Parathyroid adenoma (tissue), 2 donors: ENCODE results near the gene EVC.

Source experiments
- H2AFZ ChIP-seq: fragments of 300-600 bp; sonication (generic); one replicate; pipeline ENCODE4 v1.7.0; 2017; ENCODE audit warnings: antibody characterized with exemption, mild to moderate bottlenecking
- H3K27ac ChIP-seq: fragments of 300-600 bp; sonication (generic); one replicate; pipeline ENCODE4 v1.7.0; 2017
- H3K27me3 ChIP-seq: fragments of 300-600 bp; sonication (generic); one replicate; pipeline ENCODE4 v1.7.0; 2017; ENCODE audit warnings: low read length; ENCODE audit not compliant: control insufficient read depth, insufficient read depth
- H3K36me3 ChIP-seq: fragments of 300-600 bp; sonication (generic); one replicate; pipeline ENCODE4 v1.7.0; 2017; ENCODE audit warnings: low read length; ENCODE audit not compliant: control insufficient read depth, insufficient read depth
- H3K4me1 ChIP-seq: fragments of 300-600 bp; sonication (generic); one replicate; pipeline ENCODE4 v1.7.0; 2017; ENCODE audit warnings: control low read depth
- H3K4me2 ChIP-seq: fragments of 300-600 bp; sonication (generic); one replicate; pipeline ENCODE4 v1.7.0; 2017; ENCODE audit warnings: low read length
- H3K4me3 ChIP-seq: fragments of 300-600 bp; sonication (generic); one replicate; pipeline ENCODE4 v1.7.0; 2017; ENCODE audit warnings: low read depth, low read length
- H3K79me2 ChIP-seq: fragments of 300-600 bp; sonication (generic); one replicate; pipeline ENCODE4 v1.7.0; 2017; ENCODE audit warnings: control low read depth
- H3K9ac ChIP-seq: fragments of 300-600 bp; sonication (generic); one replicate; pipeline ENCODE4 v1.7.0; 2017; ENCODE audit warnings: mild to moderate bottlenecking
- H3K9me3 ChIP-seq: fragments of 300-600 bp; sonication (generic); one replicate; pipeline ENCODE4 v1.7.0; 2017; ENCODE audit warnings: low read length; ENCODE audit not compliant: control insufficient read depth
- TF ChIP-seq, protein P1 (sequence below): fragments of 300-600 bp; sonication (generic); IDR thresholded peaks from one replicate; pipeline ENCODE4 v1.7.0; 2017; ENCODE audit warnings: antibody characterized with exemption, mild to moderate bottlenecking
- donor health status: primary hyperparathyroidism.

Gene EVC

GRCh38 chr4:5706486-5707290 lies 4.3 kb upstream of the EVC start:
- H3K27me3 ChIP-seq, result no peaks in the 10 kb centered on the region
- H3K27ac ChIP-seq, result no peak overlapping the region
- TF ChIP-seq, protein P1, sequence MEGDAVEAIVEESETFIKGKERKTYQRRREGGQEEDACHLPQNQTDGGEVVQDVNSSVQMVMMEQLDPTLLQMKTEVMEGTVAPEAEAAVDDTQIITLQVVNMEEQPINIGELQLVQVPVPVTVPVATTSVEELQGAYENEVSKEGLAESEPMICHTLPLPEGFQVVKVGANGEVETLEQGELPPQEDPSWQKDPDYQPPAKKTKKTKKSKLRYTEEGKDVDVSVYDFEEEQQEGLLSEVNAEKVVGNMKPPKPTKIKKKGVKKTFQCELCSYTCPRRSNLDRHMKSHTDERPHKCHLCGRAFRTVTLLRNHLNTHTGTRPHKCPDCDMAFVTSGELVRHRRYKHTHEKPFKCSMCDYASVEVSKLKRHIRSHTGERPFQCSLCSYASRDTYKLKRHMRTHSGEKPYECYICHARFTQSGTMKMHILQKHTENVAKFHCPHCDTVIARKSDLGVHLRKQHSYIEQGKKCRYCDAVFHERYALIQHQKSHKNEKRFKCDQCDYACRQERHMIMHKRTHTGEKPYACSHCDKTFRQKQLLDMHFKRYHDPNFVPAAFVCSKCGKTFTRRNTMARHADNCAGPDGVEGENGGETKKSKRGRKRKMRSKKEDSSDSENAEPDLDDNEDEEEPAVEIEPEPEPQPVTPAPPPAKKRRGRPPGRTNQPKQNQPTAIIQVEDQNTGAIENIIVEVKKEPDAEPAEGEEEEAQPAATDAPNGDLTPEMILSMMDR, result no peak
- no peak overlapping the region for H3K4me2 ChIP-seq
- no peaks in the 10 kb centered on the region for H3K79me2 ChIP-seq
- H3K4me3 ChIP-seq, result no peak overlapping the region
- H3K4me1 ChIP-seq, result no peaks in the 10 kb centered on the region
- H3K9me3 ChIP-seq, result no peaks in the 10 kb centered on the region
- H3K36me3 ChIP-seq, result no peaks in the 10 kb centered on the region
- H3K9ac ChIP-seq, result no peak overlapping the region
- H2AFZ ChIP-seq, result no peak overlapping the region

DNA sequence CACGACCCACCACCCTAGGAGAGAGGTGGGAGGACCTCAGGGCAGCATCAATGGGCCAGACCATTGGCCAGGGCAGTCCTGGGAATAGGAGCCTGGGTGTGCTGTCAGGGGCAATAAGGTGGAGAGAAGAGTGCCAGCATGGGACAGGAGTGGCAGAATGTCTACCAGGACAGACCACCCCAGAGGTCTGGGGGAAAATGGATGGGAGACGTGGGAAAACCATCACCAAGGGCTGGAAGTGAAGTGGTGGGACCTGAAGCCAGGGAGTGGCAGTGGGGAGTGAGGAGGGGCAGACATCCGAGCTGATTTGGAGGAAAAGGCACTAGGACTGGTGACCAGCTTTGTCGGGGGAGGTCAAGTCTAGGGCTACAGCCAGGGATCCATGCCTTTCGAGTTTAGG lies 3.6 kb upstream of the EVC start:
- no peaks in the 10 kb centered on the region for H3K27me3 ChIP-seq
- no peak overlapping the region for H3K4me3 ChIP-seq
- H3K4me2 ChIP-seq, result peak overlapping the region; percentile 77
- H3K36me3 ChIP-seq, result no peaks in the 10 kb centered on the region
- H3K4me1 ChIP-seq, result no peaks in the 10 kb centered on the region
- no peak overlapping the region for H3K9ac ChIP-seq
- H3K27ac ChIP-seq, result no peak overlapping the region
- TF ChIP-seq, protein P1, result no peak
- H3K9me3 ChIP-seq, result no peaks in the 10 kb centered on the region
- no peaks in the 10 kb centered on the region for H3K79me2 ChIP-seq
- H2AFZ ChIP-seq, result no peak overlapping the region

GRCh38 chr4:5707778-5708448 lies 3.1 kb upstream of the EVC start:
- Histone ChIP-seq H3K27ac (no peak overlapping the region), H3K4me3 (peak overlapping the region; percentile 65), H3K79me2 (no peaks in the 10 kb centered on the region), H3K27me3 (no peaks in the 10 kb centered on the region), H3K4me2 (peak overlapping the region; percentile 77), H3K4me1 (no peaks in the 10 kb centered on the region), H3K9ac (no peak overlapping the region), H2AFZ (peak overlapping the region; percentile 91), H3K9me3 (no peaks in the 10 kb centered on the region), H3K36me3 (no peaks in the 10 kb centered on the region)
- TF ChIP-seq, protein P1, result no peak

DNA sequence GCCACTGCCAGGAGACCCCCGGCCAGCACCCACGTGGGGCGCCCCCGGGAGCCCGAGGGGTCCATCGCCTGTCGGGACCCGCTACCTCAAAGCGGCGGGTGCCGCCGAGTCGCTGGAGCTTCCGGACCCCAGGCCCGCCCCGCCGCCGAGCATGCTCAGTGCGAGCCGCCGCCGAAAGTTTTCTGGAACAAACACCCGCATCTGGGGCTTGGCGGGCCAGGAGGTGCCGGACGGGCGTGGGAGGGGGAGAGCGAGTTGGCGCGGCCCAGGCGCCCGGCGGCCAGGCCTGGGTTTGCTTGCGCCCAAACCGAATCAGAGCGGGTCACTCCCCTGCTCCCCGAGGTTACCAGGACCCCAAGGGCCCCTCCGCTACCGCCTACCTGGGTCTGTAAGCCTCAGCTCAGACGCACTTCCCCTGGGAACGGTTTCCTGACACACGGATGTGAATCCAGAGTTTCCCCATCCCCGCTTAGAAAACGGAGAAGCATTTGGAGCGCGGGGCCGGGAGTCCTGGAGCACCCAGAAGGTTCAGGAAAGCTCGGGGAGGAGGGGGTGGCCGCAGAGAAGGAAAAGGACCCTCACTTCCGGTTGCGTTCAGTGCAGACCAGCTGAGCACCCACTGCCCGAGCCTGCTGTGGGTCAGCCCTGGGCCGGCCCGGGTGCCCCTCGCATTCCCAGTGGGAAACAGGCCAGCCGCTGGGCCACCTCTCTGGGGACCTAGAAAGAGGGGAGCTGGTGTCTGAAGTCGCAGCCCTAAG lies 2.4 kb upstream of the EVC start, which contains the start of gene EVC2:
EVC2 (minus strand) TSS at position 111 of the 758 bp plus-strand sequence; CDS start at position 65, 46 bp downstream.
- Histone ChIP-seq H3K4me1 (no peaks in the 10 kb centered on the region), H3K27ac (no peak within 1 kb of the TSS), H3K9ac (no peak within 1 kb of the TSS), H2AFZ (peak within 1 kb of the TSS; percentile 91), H3K79me2 (no peaks in the 10 kb centered on the region), H3K4me2 (peak within 1 kb of the TSS; percentile 77), H3K4me3 (peak within 1 kb of the TSS; percentile 65), H3K27me3 (no peaks in the 10 kb centered on the region), H3K36me3 (no peaks in the 10 kb centered on the region), H3K9me3 (no peaks in the 10 kb centered on the region)
- TF ChIP-seq, protein P1, result no peak
